ENCODE data around the gene MAN2A1.
"Not testable (repeated sequence)": the region's sequence is repeated elsewhere in the genome, so short reads cannot be mapped to it uniquely, and the experiment has no call there.

MAN2A1 gene

GRCh38 chr5:109876941-109877669, 187.4 kb downstream of the MAN2A1 start:
- no peak for DNase-seq

- DNase-seq, result no peak
Observed at GRCh38 chr5:109877670-109878045, 187.9 kb downstream of the MAN2A1 start.

- no peak for DNase-seq
Observed at GRCh38 chr5:109878887-109879286, 189.2 kb downstream of the MAN2A1 start.

- no peak for DNase-seq
Observed at GRCh38 chr5:109880907-109881685, 191.4 kb downstream of the MAN2A1 start.

- no peak for DNase-seq
Observed at GRCh38 chr5:109882546-109882945, 192.8 kb downstream of the MAN2A1 start.

- DNase-seq, result no peak
Observed at GRCh38 chr5:109884676-109885075, 194.9 kb downstream of the MAN2A1 start.

GRCh38 chr5:109885205-109885604, 195.5 kb downstream of the MAN2A1 start:
- DNase-seq, result no peak

- DNase-seq, result no peak
Observed at GRCh38 chr5:109888989-109889388, 199.3 kb downstream of the MAN2A1 start.

- DNase-seq, result not testable (repeated sequence)
Observed at GRCh38 chr5:109893271-109893670, 203.5 kb downstream of the MAN2A1 start.

- no peak for DNase-seq
Observed at GRCh38 chr5:109898269-109899162, 208.8 kb downstream of the MAN2A1 start.

- DNase-seq, result no peak
Observed at GRCh38 chr5:109899163-109899535, 209.4 kb downstream of the MAN2A1 start.

- no peak for DNase-seq
Observed at GRCh38 chr5:109900461-109900860, 210.7 kb downstream of the MAN2A1 start.

- DNase-seq, result no peak
Observed at GRCh38 chr5:109900911-109901627, 211.3 kb downstream of the MAN2A1 start.

GRCh38 chr5:109901628-109901981, 211.9 kb downstream of the MAN2A1 start:
- no peak for DNase-seq

GRCh38 chr5:109903061-109903460, 213.3 kb downstream of the MAN2A1 start:
- no peak for DNase-seq

- no peak for DNase-seq
Observed at GRCh38 chr5:109905906-109906305, 216.2 kb downstream of the MAN2A1 start.

GRCh38 chr5:109907189-109907588, 217.5 kb downstream of the MAN2A1 start:
- no peak for DNase-seq

- no peak for DNase-seq
Observed at GRCh38 chr5:109907731-109908130, 218.0 kb downstream of the MAN2A1 start.

GRCh38 chr5:109908366-109908765, 218.6 kb downstream of the MAN2A1 start:
- no peak for DNase-seq

GRCh38 chr5:109910874-109911273, 221.1 kb downstream of the MAN2A1 start:
- DNase-seq, result no peak

- no peak for DNase-seq
Observed at GRCh38 chr5:109911731-109912130, 222.0 kb downstream of the MAN2A1 start.

GRCh38 chr5:109914906-109915305, 225.2 kb downstream of the MAN2A1 start:
- no peak for DNase-seq

Measured in hematopoietic multipotent progenitor cell treated with erythropoietin and hydrocortisone succinate and interleukin-3 and kit ligand, for 6 days (in vitro differentiated cells).